ENCODE results near the gene SSRP1. TPM values are rescaled to one million over a fixed set of nuclear protein-coding genes. Genes with fewer than 3 reads are reported as not detected.

The SSRP1 gene
- polyA plus RNA-seq, 2 of the 4 experiments (the other 2 are of a cell fraction): 288 to 357 TPM

GRCh38 chr11:57358543-57358961, 22.9 kb upstream of the SSRP1 start:
- peak in 1 of 2 experiments; percentile 84 for DNase-seq (ENCODE audit: low read depth in 1 of 2, low spot score in 1 of 2)
- POLR2A ChIA-PET: interaction anchor here (0.6 kb wide), 1 partner anchor 98 kb away, joined by 3 read pairs; no protein-coding TSS in a partner anchor
- Histone ChIP-seq H3K4me2 (peak overlapping the region; percentile 65), H3K9me3 (peaks cover 5% of the 10 kb centered on the region; the same call in 1 of the 3 replicates), H3K4me3 (no peak overlapping the region), H3K27ac (peak overlapping the region; percentile 84 to 88), H3K4me1 (peaks cover 38% of the 10 kb centered on the region)
- no peak for FAIRE-seq
- 33% methylated on average over 9 of the region's 9 CpGs for WGBS (ENCODE audit: missing lambda C conversion rate)
- CTCF ChIA-PET: interaction anchor here (0.9 to 5.5 kb wide), 12 partner anchors 9 to 1154 kb away, joined by 3 to 33 read pairs (median 5); no protein-coding TSS in a partner anchor
- ATAC-seq: peak; percentile 52 to 71
- TF ChIP-seq HOXB5 (CRISPR knock-in tag; IDR thresholded peaks at IDR 0.05): peak; percentile 93
- TF ChIP-seq POLR2AphosphoS2 (conservative IDR thresholded peaks at IDR 0.05; ENCODE audit: low read length): no peak
- TF ChIP-seq JUN (IDR thresholded peaks at IDR 0.05): no peak
- no peak for TF ChIP-seq HMGXB4 (CRISPR knock-in tag; IDR thresholded peaks at IDR 0.05; ENCODE audit: borderline replicate concordance)
- no peak for TF ChIP-seq MAZ (IDR thresholded peaks at IDR 0.05; ENCODE audit: borderline replicate concordance, low read depth, low read length)
- TF ChIP-seq CBX8 (IDR thresholded peaks at IDR 0.05): no peak
- no peak for TF ChIP-seq ZC3H11A (IDR thresholded peaks at IDR 0.05)
- no peak for TF ChIP-seq KDM5A (IDR thresholded peaks at IDR 0.05)
- TF ChIP-seq, protein P1, sequence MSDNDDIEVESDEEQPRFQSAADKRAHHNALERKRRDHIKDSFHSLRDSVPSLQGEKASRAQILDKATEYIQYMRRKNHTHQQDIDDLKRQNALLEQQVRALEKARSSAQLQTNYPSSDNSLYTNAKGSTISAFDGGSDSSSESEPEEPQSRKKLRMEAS (IDR thresholded peaks at IDR 0.05): peak; percentile 41; the same call in 1 of the 2 replicates
- peak; percentile 38; the same call in 1 of the 2 replicates for TF ChIP-seq KDM1A (IDR thresholded peaks at IDR 0.05; ENCODE audit: low read depth)
- TF ChIP-seq TFCP2L1 (CRISPR knock-in tag; IDR thresholded peaks at IDR 0.05): no peak
- TF ChIP-seq TP53 (CRISPR knock-in tag; IDR thresholded peaks at IDR 0.05): no peak
- no peak for TF ChIP-seq EHMT2 (IDR thresholded peaks at IDR 0.05; ENCODE audit: low read depth)
- TF ChIP-seq, protein P2, sequence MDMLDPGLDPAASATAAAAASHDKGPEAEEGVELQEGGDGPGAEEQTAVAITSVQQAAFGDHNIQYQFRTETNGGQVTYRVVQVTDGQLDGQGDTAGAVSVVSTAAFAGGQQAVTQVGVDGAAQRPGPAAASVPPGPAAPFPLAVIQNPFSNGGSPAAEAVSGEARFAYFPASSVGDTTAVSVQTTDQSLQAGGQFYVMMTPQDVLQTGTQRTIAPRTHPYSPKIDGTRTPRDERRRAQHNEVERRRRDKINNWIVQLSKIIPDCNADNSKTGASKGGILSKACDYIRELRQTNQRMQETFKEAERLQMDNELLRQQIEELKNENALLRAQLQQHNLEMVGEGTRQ (IDR thresholded peaks at IDR 0.05): no peak
- TF ChIP-seq BCL3 (IDR thresholded peaks at IDR 0.05): no peak
- no peak for TF ChIP-seq POLR2A (IDR thresholded peaks at IDR 0.05; ENCODE audit: low read length)
- TF ChIP-seq, protein P3, sequence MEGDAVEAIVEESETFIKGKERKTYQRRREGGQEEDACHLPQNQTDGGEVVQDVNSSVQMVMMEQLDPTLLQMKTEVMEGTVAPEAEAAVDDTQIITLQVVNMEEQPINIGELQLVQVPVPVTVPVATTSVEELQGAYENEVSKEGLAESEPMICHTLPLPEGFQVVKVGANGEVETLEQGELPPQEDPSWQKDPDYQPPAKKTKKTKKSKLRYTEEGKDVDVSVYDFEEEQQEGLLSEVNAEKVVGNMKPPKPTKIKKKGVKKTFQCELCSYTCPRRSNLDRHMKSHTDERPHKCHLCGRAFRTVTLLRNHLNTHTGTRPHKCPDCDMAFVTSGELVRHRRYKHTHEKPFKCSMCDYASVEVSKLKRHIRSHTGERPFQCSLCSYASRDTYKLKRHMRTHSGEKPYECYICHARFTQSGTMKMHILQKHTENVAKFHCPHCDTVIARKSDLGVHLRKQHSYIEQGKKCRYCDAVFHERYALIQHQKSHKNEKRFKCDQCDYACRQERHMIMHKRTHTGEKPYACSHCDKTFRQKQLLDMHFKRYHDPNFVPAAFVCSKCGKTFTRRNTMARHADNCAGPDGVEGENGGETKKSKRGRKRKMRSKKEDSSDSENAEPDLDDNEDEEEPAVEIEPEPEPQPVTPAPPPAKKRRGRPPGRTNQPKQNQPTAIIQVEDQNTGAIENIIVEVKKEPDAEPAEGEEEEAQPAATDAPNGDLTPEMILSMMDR (IDR thresholded peaks at IDR 0.05): no peak; the same call in 1 of the 3 replicates
- no peak for TF ChIP-seq HDAC2 (IDR thresholded peaks at IDR 0.05)
- no peak for TF ChIP-seq MAFK (IDR thresholded peaks at IDR 0.05; ENCODE audit: partially characterized antibody)
- TF ChIP-seq FOSL2 (IDR thresholded peaks at IDR 0.05): no peak
- peak; percentile 74 for TF ChIP-seq FOSL2 (CRISPR knock-in tag; IDR thresholded peaks at IDR 0.05)
- no peak for TF ChIP-seq RARB (CRISPR knock-in tag; IDR thresholded peaks at IDR 0.05)
- no peak for TF ChIP-seq ZSCAN20 (CRISPR knock-in tag; IDR thresholded peaks at IDR 0.05)
- TF ChIP-seq, protein P4, sequence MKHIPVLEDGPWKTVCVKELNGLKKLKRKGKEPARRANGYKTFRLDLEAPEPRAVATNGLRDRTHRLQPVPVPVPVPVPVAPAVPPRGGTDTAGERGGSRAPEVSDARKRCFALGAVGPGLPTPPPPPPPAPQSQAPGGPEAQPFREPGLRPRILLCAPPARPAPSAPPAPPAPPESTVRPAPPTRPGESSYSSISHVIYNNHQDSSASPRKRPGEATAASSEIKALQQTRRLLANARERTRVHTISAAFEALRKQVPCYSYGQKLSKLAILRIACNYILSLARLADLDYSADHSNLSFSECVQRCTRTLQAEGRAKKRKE (CRISPR knock-in tag; IDR thresholded peaks at IDR 0.05; ENCODE audit: low read depth): peak; percentile 65; the same call in 1 of the 2 replicates
- TF ChIP-seq CEBPB (IDR thresholded peaks at IDR 0.05): no peak; a peak in 1 of 4 replicates
- TF ChIP-seq SMC3 (IDR thresholded peaks at IDR 0.05): 0 out of 3 replicates have a peak, but pooled peaks have one; percentile 20
- TF ChIP-seq PBX3 (IDR thresholded peaks at IDR 0.05): no peak
- TF ChIP-seq ESRRA (IDR thresholded peaks at IDR 0.05; ENCODE audit: borderline replicate concordance, low read length): no peak
- TF ChIP-seq HES2 (IDR thresholded peaks at IDR 0.05): no peak
- no peak for TF ChIP-seq NFE2L2 (conservative IDR thresholded peaks at IDR 0.05; ENCODE audit: low read length)
- TF ChIP-seq E2F6 (IDR thresholded peaks at IDR 0.05; ENCODE audit: borderline replicate concordance, low read depth): no peak
- no peak for TF ChIP-seq ZNF302 (CRISPR knock-in tag; IDR thresholded peaks at IDR 0.05)
- no peak for TF ChIP-seq ZFP36 (IDR thresholded peaks at IDR 0.05; ENCODE audit: borderline replicate concordance, partially characterized antibody)
- peak; percentile 90 for TF ChIP-seq GATA3 (IDR thresholded peaks at IDR 0.05; ENCODE audit: borderline replicate concordance)
- no peak for TF ChIP-seq MYC (IDR thresholded peaks at IDR 0.05; ENCODE audit: borderline replicate concordance, low read length)

All from A549 (cell line).